Pancreas (tissue), 10 donors: ENCODE data around the gene BCAR3. TPM values are rescaled to one million over a fixed set of nuclear protein-coding genes. Genes with fewer than 3 reads are reported as not detected.

Experiments used
- ATAC-seq, 4 donors: fragments of 200-7000 bp; cut with Tn5 transposase; one replicate each; pipeline versions ENCODE4 v1.8.0 to v1.9.1; 2020; ENCODE audit warnings: mild to moderate bottlenecking in 4 of 4, moderate library complexity in 4 of 4
- DNase-seq, 6 donors: peaks; one replicate each; pipeline ENCODE4 v3.0.0-alpha.2; 2020
- FAIRE-seq: peaks from 2 replicates; lab custom pipeline; 2012; peaks lifted over from hg19 to GRCh38; lab: Jason Lieb, UNC
- H3K27ac ChIP-seq, 4 donors: fragments of 200-600 bp; sonication (generic); 1 replicate in 3 of 4; 2 replicates in 1 of 4; pipeline versions ENCODE4 v1.5.0 to v1.8.0; 2020
- H3K27me3 ChIP-seq, 4 donors: fragments of 200-600 bp; one replicate each; pipeline ENCODE4 v1.8.0; 2021
- H3K36me3 ChIP-seq, 3 donors: fragments of 200-600 bp; sonication (generic) in 1 of 3; one replicate each; pipeline versions ENCODE4 v1.5.0 to v1.8.0; 2020 to 2021
- H3K4me1 ChIP-seq, 3 donors: fragments of 200-600 bp; one replicate each; pipeline ENCODE4 v1.8.0; 2021
- H3K4me3 ChIP-seq, 4 donors: fragments of 200-600 bp; sonication (generic) in 2 of 4; one replicate each; pipeline versions ENCODE4 v1.5.0 to v1.8.0; 2020 to 2021
- H3K9me3 ChIP-seq, 4 donors: fragments of 200-600 bp; one replicate each; pipeline ENCODE4 v1.8.0; 2021
- WGBS, 2 donors: extraction: QIAGEN DNeasy Blood & Tissue Kit; methylation state at CpG; one replicate each; pipeline ENCODE4 v1.1.7; 2013; 5-methylcytosine and 5-hydroxymethylcytosine counted together
- intact Hi-C, 3 donors: fragments of 100-400 bp; cut with DNase I; formaldehyde crosslinking; loops; one replicate each; pipeline versions ENCODE4 v1.11.1 to v1.14.2; 2022
- polyA plus RNA-seq, 2 donors: library from polyadenylated mRNA; stranded (reverse); fragments of 200-250 nt; gene quantifications; one replicate each; pipeline ENCODE4 v1.2.3, GENCODE V29; 2013
- total RNA-seq, 6 donors: library from RNA; stranded (reverse); fragmentation: NEBNext Ultra II Directional in 4 of 6; extraction: Animal tissue kit (Norgen Biotek cat#: 25700) in 4 of 6; gene quantifications; one replicate each; pipeline versions ENCODE4 v1.2.1 to v1.2.4, GENCODE V29; 2021 to 2023
- TF ChIP-seq, protein P1 (sequence below), 4 donors: fragments of 200-600 bp; sonication (generic) in 3 of 4; IDR thresholded peaks; one replicate each; pipeline versions ENCODE4 v1.5.0 to v1.8.0; 2021; ENCODE audit warnings: antibody characterized with exemption in 4 of 4
- donor health status: healthy with polysubstance abuse.
- donor health status: DM: no; HTN: no; CAD: no; lungs with moderate emphysema.
- donor health status: DM: no; HTN: no; CAD: no.
- donor health status: control.
- donor health status: control.
- donor health status: Bipolar disorder and iron deficiency.
- donor health status: DM: yes; HTN: yes; CAD: no.
- donor health status: DM: no; HTN: no; CAD: no.
- donor health status: DM: no; HTN: no; CAD: no.
- donor health status: DM: yes; HTN: yes; CAD: no.

BCAR3 gene
- total RNA-seq: 1 to 10 TPM; 2.4 to 8.2 (median 4.9) TPM
- polyA plus RNA-seq: 1 to 10 TPM; 2.6 to 6.1 TPM

GRCh38 chr1:93681101-93681988, at the start of gene BCAR3:
TSS of gene BCAR3 (minus strand) at chr1:93681837. CDS start at chr1:93674930, 6,907 bp downstream.
- peak; percentile 35 to 86 (median 57) for DNase-seq
- WGBS, 2 donors: 0 to 1% methylated on average over 77 to 105 of the region's 105 CpGs
- intact Hi-C loops: no loop called here
- H3K4me3 ChIP-seq: peak within 1 kb of the TSS; percentile 50 to 83 (median 76)
- no peaks in the 10 kb centered on the region for H3K9me3 ChIP-seq
- H3K4me1 ChIP-seq: peaks cover 0 to 3% (median 0%) of the 10 kb centered on the region in 3 donors
- FAIRE-seq: no peak
- H3K27me3 ChIP-seq: no peaks in the 10 kb centered on the region
- TF ChIP-seq, protein P1, sequence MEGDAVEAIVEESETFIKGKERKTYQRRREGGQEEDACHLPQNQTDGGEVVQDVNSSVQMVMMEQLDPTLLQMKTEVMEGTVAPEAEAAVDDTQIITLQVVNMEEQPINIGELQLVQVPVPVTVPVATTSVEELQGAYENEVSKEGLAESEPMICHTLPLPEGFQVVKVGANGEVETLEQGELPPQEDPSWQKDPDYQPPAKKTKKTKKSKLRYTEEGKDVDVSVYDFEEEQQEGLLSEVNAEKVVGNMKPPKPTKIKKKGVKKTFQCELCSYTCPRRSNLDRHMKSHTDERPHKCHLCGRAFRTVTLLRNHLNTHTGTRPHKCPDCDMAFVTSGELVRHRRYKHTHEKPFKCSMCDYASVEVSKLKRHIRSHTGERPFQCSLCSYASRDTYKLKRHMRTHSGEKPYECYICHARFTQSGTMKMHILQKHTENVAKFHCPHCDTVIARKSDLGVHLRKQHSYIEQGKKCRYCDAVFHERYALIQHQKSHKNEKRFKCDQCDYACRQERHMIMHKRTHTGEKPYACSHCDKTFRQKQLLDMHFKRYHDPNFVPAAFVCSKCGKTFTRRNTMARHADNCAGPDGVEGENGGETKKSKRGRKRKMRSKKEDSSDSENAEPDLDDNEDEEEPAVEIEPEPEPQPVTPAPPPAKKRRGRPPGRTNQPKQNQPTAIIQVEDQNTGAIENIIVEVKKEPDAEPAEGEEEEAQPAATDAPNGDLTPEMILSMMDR (IDR thresholded peaks at IDR 0.05): no peak
- peak; percentile 75 to 86 (median 86) for ATAC-seq
- H3K36me3 ChIP-seq: no peaks in the 10 kb centered on the region
- H3K27ac ChIP-seq: peak within 1 kb of the TSS in 3 of 4 donors; percentile 10 to 48 (median 48)

- ATAC-seq (no peak), DNase-seq (no peak), FAIRE-seq (no peak)
- WGBS, 2 donors: 95 to 98% methylated on average over 2 of the region's 2 CpGs
- intact Hi-C loops: no loop called here
- H3K27me3 ChIP-seq: no peaks in the 10 kb centered on the region
- no peak overlapping the region for H3K27ac ChIP-seq
- no peaks in the 10 kb centered on the region for H3K36me3 ChIP-seq
- no peak overlapping the region for H3K4me3 ChIP-seq
- TF ChIP-seq, protein P1 (IDR thresholded peaks at IDR 0.05): no peak
- H3K9me3 ChIP-seq: no peaks in the 10 kb centered on the region
- H3K4me1 ChIP-seq: no peaks in the 10 kb centered on the region
Observed at GRCh38 chr1:93730621-93731020, 49.0 kb upstream of the BCAR3 start.

- DNase-seq (no peak), ATAC-seq (no peak), FAIRE-seq (no peak)
- Histone ChIP-seq H3K9me3 (no peaks in the 10 kb centered on the region), H3K27me3 (no peaks in the 10 kb centered on the region), H3K4me1 (no peaks in the 10 kb centered on the region), H3K27ac (no peak overlapping the region), H3K4me3 (no peak overlapping the region), H3K36me3 (no peaks in the 10 kb centered on the region)
- intact Hi-C loops: no loop called here
- TF ChIP-seq, protein P1 (IDR thresholded peaks at IDR 0.05): no peak
- WGBS, 2 donors: 85 to 87% methylated on average over 4 of the region's 4 CpGs
Observed at GRCh38 chr1:93729906-93730305, 48.3 kb upstream of the BCAR3 start.

DNA sequence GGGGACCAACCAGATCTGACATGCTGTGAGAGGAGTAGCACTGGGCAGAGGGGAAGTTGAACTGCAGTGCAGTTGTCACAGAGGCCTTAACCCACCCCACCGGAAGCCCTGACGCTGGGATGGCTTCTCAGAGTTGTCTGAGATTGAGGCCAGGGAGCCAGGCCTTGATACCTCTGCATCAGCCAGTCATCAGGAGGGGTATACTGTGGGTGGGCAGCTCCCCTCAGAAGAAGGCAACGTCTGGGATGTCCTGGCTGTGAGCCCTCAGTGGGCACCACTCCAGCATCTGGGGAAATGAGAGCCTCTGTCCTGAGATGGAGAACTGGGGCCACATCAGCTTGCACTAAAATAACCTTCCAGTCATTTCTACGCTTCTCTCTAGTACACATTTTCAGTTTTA, 47.9 kb upstream of the BCAR3 start:
- intact Hi-C loops: no loop called here
- FAIRE-seq (no peak), ATAC-seq (peak in 1 of 4 donors; percentile 47), DNase-seq (no peak)
- Histone ChIP-seq H3K4me3 (no peak overlapping the region), H3K9me3 (no peaks in the 10 kb centered on the region), H3K4me1 (no peaks in the 10 kb centered on the region), H3K27me3 (no peaks in the 10 kb centered on the region), H3K27ac (no peak overlapping the region), H3K36me3 (no peaks in the 10 kb centered on the region)
- TF ChIP-seq, protein P1 (IDR thresholded peaks at IDR 0.05): no peak
- WGBS, 2 donors: 81 to 85% methylated on average over 4 of the region's 4 CpGs
